SK-N-SH (cell line): ENCODE results near the gene PLP2. TPM values are rescaled to one million over a fixed set of nuclear protein-coding genes. Genes with fewer than 3 reads are reported as not detected.

ENCODE experiments used
- CTCF ChIA-PET: fragments of 300-600, 350-600 bp; formaldehyde crosslinking; extraction: SDS; loops from one replicate; lab custom pipeline; 2021; lab: Yijun Ruan, JAX
- POLR2A ChIA-PET: fragments of 350-600 bp; sonication (Branson Sonifier 250); formaldehyde crosslinking; extraction: SDS; loops from one replicate; lab custom pipeline; 2020; ENCODE audit warnings: antibody characterized with exemption, inconsistent platforms; lab: Yijun Ruan, JAX
- DNase-seq: peaks from one replicate; pipeline ENCODE4 v3.0.0; 2012
- H2AFZ ChIP-seq: fragments of 200-600 bp; sonication (generic); 2 replicates; pipeline ENCODE4 v1.8.1; 2016; ENCODE audit warnings: antibody characterized with exemption, mild to moderate bottlenecking, low read depth
- H3F3A ChIP-seq: fragments of 200-600 bp; sonication (generic); replicated peaks from 2 replicates; pipeline ENCODE3; 2016; ENCODE audit warnings: antibody characterized with exemption, mild to moderate bottlenecking; ENCODE audit not compliant: insufficient read depth
- H3K27ac ChIP-seq, 2 experiments: fragments of 200-500 bp in 1 of 2; fragments of 200-600 bp in 1 of 2; sonication (Bioruptor generic) in 1 of 2; sonication (generic), shearing (Covaris generic) in 1 of 2; 2 replicates each; pipeline versions ENCODE4 v1.5.1 to v1.6.1; 2014 to 2016; ENCODE audit warnings: low read depth in 2 of 2, inconsistent platforms in 1 of 2, low read length in 1 of 2, mild to moderate bottlenecking in 1 of 2, mixed read lengths in 1 of 2
- H3K27me3 ChIP-seq: fragments of 200-600 bp; sonication (generic), shearing (Covaris generic); 2 replicates; pipeline ENCODE4 v1.6.1; 2016; ENCODE audit warnings: mixed run types; ENCODE audit not compliant: insufficient read depth
- H3K36me3 ChIP-seq, 2 experiments: fragments of 200-500 bp in 1 of 2; fragments of 200-600 bp in 1 of 2; sonication (Bioruptor generic) in 1 of 2; sonication (generic) in 1 of 2; replicated peaks in 1 of 2; 2 replicates each; pipeline versions ENCODE3 to v1.5.1; 2014 to 2016; ENCODE audit warnings: low read length in 1 of 2, mild to moderate bottlenecking in 1 of 2; ENCODE audit not compliant: insufficient read depth in 2 of 2, control insufficient read depth in 1 of 2
- H3K4me1 ChIP-seq, 2 experiments: fragments of 200-500 bp in 1 of 2; fragments of 200-600 bp in 1 of 2; sonication (Bioruptor generic) in 1 of 2; sonication (generic), shearing (Covaris generic) in 1 of 2; 2 replicates each; pipeline versions ENCODE4 v1.5.1 to v1.6.1; 2014 to 2016; ENCODE audit warnings: low read depth in 1 of 2, low read length in 1 of 2, mixed run types in 1 of 2; ENCODE audit not compliant: insufficient read depth in 2 of 2, control insufficient read depth in 1 of 2
- H3K4me2 ChIP-seq: fragments of 200-600 bp; sonication (generic), shearing (Covaris generic); 2 replicates; pipeline ENCODE4 v1.6.1; 2017; ENCODE audit warnings: mixed run types
- H3K4me3 ChIP-seq, 2 experiments: fragments of 200-500 bp in 1 of 2; fragments of 200-600 bp in 1 of 2; sonication (Bioruptor generic) in 1 of 2; sonication (generic), shearing (Covaris generic) in 1 of 2; 2 replicates each; pipeline versions ENCODE4 v1.5.1 to v1.8.1; 2014 to 2016; ENCODE audit warnings: low read depth in 2 of 2, inconsistent platforms in 1 of 2, low read length in 1 of 2, mild to moderate bottlenecking in 1 of 2, mixed read lengths in 1 of 2, moderate library complexity in 1 of 2
- H3K79me2 ChIP-seq: fragments of 200-600 bp; sonication (generic); 2 replicates; pipeline ENCODE4 v1.8.1; 2017; ENCODE audit warnings: mild to moderate bottlenecking; ENCODE audit not compliant: insufficient read depth
- H3K9ac ChIP-seq: fragments of 200-600 bp; sonication (generic); 2 replicates; pipeline ENCODE4 v1.6.1; 2017; ENCODE audit warnings: mixed run types
- H3K9me2 ChIP-seq: fragments of 200-600 bp; sonication (generic); 2 replicates; pipeline ENCODE4 v1.6.1; 2017; ENCODE audit warnings: mixed run types
- H3K9me3 ChIP-seq: fragments of 200-600 bp; sonication (generic); 2 replicates; pipeline ENCODE4 v1.6.1; 2017; ENCODE audit warnings: mixed run types, mild to moderate bottlenecking, moderate library complexity
- H4K20me1 ChIP-seq: fragments of 200-600 bp; sonication (generic); 2 replicates; pipeline ENCODE4 v1.6.1; 2017; ENCODE audit warnings: mild to moderate bottlenecking, mixed run types; ENCODE audit not compliant: insufficient read depth
- CHD2 ChIP-seq: fragments of 150-350 bp; IDR thresholded peaks from 2 replicates; pipeline ENCODE4 v1.6.1; 2018; ENCODE audit warnings: low read length; ENCODE audit not compliant: partially characterized antibody
- CTCF ChIP-seq: fragments of 200-600 bp; sonication (generic); IDR thresholded peaks from 2 replicates; pipeline ENCODE4 v1.6.1; 2017; ENCODE audit warnings: antibody characterized with exemption, mild to moderate bottlenecking, moderate library complexity
- FOSL2 ChIP-seq: IDR thresholded peaks from 2 replicates; pipeline ENCODE4 v1.4.0; 2012; ENCODE audit warnings: low read depth, mild to moderate bottlenecking, moderate library complexity, borderline replicate concordance
- FOXM1 ChIP-seq: IDR thresholded peaks from 2 replicates; pipeline ENCODE4 v1.4.0; 2012; ENCODE audit warnings: low read depth, mild to moderate bottlenecking
- GABPA ChIP-seq: IDR thresholded peaks from 2 replicates; pipeline ENCODE4 v1.4.0; 2012; ENCODE audit warnings: low read depth, mild to moderate bottlenecking
- MXI1 ChIP-seq: IDR thresholded peaks from 2 replicates; pipeline ENCODE4 v1.6.1; 2012; ENCODE audit warnings: mild to moderate bottlenecking, low read depth, low read length, improper control_type of control experiment
- NFIC ChIP-seq: IDR thresholded peaks from 2 replicates; pipeline ENCODE4 v1.4.0; 2012; ENCODE audit warnings: borderline replicate concordance
- PBX3 ChIP-seq: IDR thresholded peaks from 2 replicates; pipeline ENCODE4; 2012
- POLR2AphosphoS5 ChIP-seq: IDR thresholded peaks from 2 replicates; pipeline ENCODE4 v1.6.1; 2012; ENCODE audit warnings: low read depth, low read length
- RAD21 ChIP-seq: IDR thresholded peaks from 2 replicates; pipeline ENCODE4 v1.6.1; 2012; ENCODE audit warnings: mild to moderate bottlenecking, low read length
- RCOR1 ChIP-seq: fragments of 150-350 bp; IDR thresholded peaks from 2 replicates; pipeline ENCODE4 v1.6.1; 2017; ENCODE audit warnings: antibody characterized with exemption, low read length
- RFX5 ChIP-seq: IDR thresholded peaks from 2 replicates; pipeline ENCODE4 v1.6.1; 2012; ENCODE audit warnings: mild to moderate bottlenecking, improper control_type of control experiment, low read length
- RXRA ChIP-seq: IDR thresholded peaks from 2 replicates; pipeline ENCODE4 v1.4.0; 2012; ENCODE audit warnings: low read depth, mild to moderate bottlenecking, borderline replicate concordance
- SMC3 ChIP-seq: IDR thresholded peaks from 2 replicates; pipeline ENCODE4 v1.6.1; 2012; ENCODE audit warnings: low read depth, low read length, improper control_type of control experiment
- TAF1 ChIP-seq: IDR thresholded peaks from 2 replicates; pipeline ENCODE4 v1.6.1; 2012; ENCODE audit warnings: low read depth, mild to moderate bottlenecking, low read length, moderate library complexity, borderline replicate concordance
- TCF12 ChIP-seq: IDR thresholded peaks from 2 replicates; pipeline ENCODE4 v1.4.0; 2012
- TEAD4 ChIP-seq: IDR thresholded peaks from 2 replicates; pipeline ENCODE4 v1.4.0; 2012; ENCODE audit warnings: mild to moderate bottlenecking, borderline replicate concordance; ENCODE audit not compliant: insufficient read depth
- USF1 ChIP-seq: IDR thresholded peaks from 2 replicates; pipeline ENCODE4 v1.4.0; 2012; ENCODE audit warnings: low read depth, borderline replicate concordance
- YY1 ChIP-seq: IDR thresholded peaks from 2 replicates; pipeline ENCODE4 v1.4.0; 2012; ENCODE audit warnings: low read depth, mild to moderate bottlenecking
- ZBTB33 ChIP-seq: IDR thresholded peaks from 2 replicates; pipeline ENCODE4 v1.4.0; 2012; ENCODE audit warnings: low read depth, borderline replicate concordance
- WGBS: methylation state at CpG from one replicate; pipeline ENCODE4 v1.1.6; 2017; ENCODE audit warnings: low lambda C conversion rate; 5-methylcytosine and 5-hydroxymethylcytosine counted together
- polyA plus RNA-seq, 3 experiments: library from polyadenylated mRNA; depleted of rRNA; stranded (reverse); fragments of >200 nt; gene quantifications; 2 replicates each; pipeline ENCODE4 v1.2.3, GENCODE V29; 2012

PLP2 gene
- polyA plus RNA-seq, 1 of the 3 experiments (the other 2 are of a cell fraction) = 146 TPM

- no peaks in the 10 kb centered on the region for H3K79me2 ChIP-seq
- ChIA-PET CTCF (no interaction called here), POLR2A (no interaction called here)
- WGBS = 41% methylated on average over 11 of the region's 13 CpGs
- no peaks in the 10 kb centered on the region for H3F3A ChIP-seq
- no peak overlapping the region for H3K9ac ChIP-seq
- TF ChIP-seq USF1 (no peak), PBX3 (no peak), SMC3 (no peak), YY1 (no peak), TCF12 (no peak), GABPA (no peak), CHD2 (no peak), TEAD4 (no peak), RXRA (no peak), MXI1 (no peak), RAD21 (no peak), FOXM1 (no peak), TAF1 (no peak), FOSL2 (no peak), RFX5 (no peak), ZBTB33 (no peak), CTCF (no peak), POLR2AphosphoS5 (no peak), NFIC (no peak), RCOR1 (no peak)
- no peak overlapping the region for H2AFZ ChIP-seq
- H4K20me1 ChIP-seq = no peaks in the 10 kb centered on the region
- no peaks in the 10 kb centered on the region for H3K9me3 ChIP-seq
- H3K4me3 ChIP-seq = no peak overlapping the region
- no peaks in the 10 kb centered on the region for H3K9me2 ChIP-seq
- H3K27ac ChIP-seq = no peak overlapping the region
- H3K4me2 ChIP-seq = no peak overlapping the region
- DNase-seq = no peak
- no peaks in the 10 kb centered on the region; a peak in 1 of 4 replicates for H3K4me1 ChIP-seq
- H3K27me3 ChIP-seq = peaks cover 9% of the 10 kb centered on the region; the same call in 1 of the 2 replicates
- no peaks in the 10 kb centered on the region for H3K36me3 ChIP-seq
Observed at GRCh38 chrX:49197543-49198087, 25.9 kb downstream of the PLP2 start.
